Hepatocyte (in vitro differentiated cells): Measurements from ENCODE around the gene NRIP1.

ENCODE experiments used
- EZH2 ChIP-seq: fragments of 200-600 bp; sonication (generic); IDR thresholded peaks from 2 replicates; pipeline ENCODE4 v1.6.1; 2016; ENCODE audit warnings: antibody characterized with exemption, mild to moderate bottlenecking, borderline replicate concordance
- EZH2phosphoT487 ChIP-seq: fragments of 200-600 bp; sonication (generic); IDR thresholded peaks from one replicate; pipeline ENCODE4 v1.6.1; 2018; ENCODE audit warnings: antibody characterized with exemption, mild to moderate bottlenecking, low read depth, moderate library complexity; ENCODE audit not compliant: unreplicated experiment, severe bottlenecking
- TF ChIP-seq, protein P1 (sequence below): fragments of 200-600 bp; sonication (generic); IDR thresholded peaks from 2 replicates; pipeline ENCODE4 v1.5.1; 2016; ENCODE audit warnings: antibody characterized with exemption, mild to moderate bottlenecking; ENCODE audit not compliant: poor library complexity

- TF ChIP-seq, protein P1, sequence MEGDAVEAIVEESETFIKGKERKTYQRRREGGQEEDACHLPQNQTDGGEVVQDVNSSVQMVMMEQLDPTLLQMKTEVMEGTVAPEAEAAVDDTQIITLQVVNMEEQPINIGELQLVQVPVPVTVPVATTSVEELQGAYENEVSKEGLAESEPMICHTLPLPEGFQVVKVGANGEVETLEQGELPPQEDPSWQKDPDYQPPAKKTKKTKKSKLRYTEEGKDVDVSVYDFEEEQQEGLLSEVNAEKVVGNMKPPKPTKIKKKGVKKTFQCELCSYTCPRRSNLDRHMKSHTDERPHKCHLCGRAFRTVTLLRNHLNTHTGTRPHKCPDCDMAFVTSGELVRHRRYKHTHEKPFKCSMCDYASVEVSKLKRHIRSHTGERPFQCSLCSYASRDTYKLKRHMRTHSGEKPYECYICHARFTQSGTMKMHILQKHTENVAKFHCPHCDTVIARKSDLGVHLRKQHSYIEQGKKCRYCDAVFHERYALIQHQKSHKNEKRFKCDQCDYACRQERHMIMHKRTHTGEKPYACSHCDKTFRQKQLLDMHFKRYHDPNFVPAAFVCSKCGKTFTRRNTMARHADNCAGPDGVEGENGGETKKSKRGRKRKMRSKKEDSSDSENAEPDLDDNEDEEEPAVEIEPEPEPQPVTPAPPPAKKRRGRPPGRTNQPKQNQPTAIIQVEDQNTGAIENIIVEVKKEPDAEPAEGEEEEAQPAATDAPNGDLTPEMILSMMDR, result no peak
- TF ChIP-seq EZH2, result no peak
- TF ChIP-seq EZH2phosphoT487, result no peak
Observed at GRCh38 chr21:15004721-15005370, 60.0 kb downstream of the NRIP1 start.
